Lower leg skin (tissue), 4 donors: ENCODE results near the gene AMPD3. TPM values are rescaled to one million over a fixed set of nuclear protein-coding genes. Genes with fewer than 3 reads are reported as not detected.

ENCODE experiments used
- DNase-seq, 2 donors: peaks; one replicate each; pipeline ENCODE4 v3.0.0-alpha.2; 2019; ENCODE audit warnings: low spot score in 2 of 2
- H3K4me3 ChIP-seq: fragments of 200-600 bp; sonication (generic); 2 replicates; pipeline ENCODE4 v1.5.1; 2017; ENCODE audit warnings: mild to moderate bottlenecking, low read depth; ENCODE audit not compliant: poor library complexity, severe bottlenecking
- CTCF ChIP-seq, 3 donors: fragments of 450-650 bp; IDR thresholded peaks; one replicate each; pipeline ENCODE4 v1.5.1; 2016; ENCODE audit warnings: antibody characterized with exemption in 3 of 3, mild to moderate bottlenecking in 3 of 3, moderate library complexity in 2 of 3
- POLR2A ChIP-seq, 2 donors: fragments of 450-650 bp; IDR thresholded peaks; one replicate each; pipeline ENCODE4 v1.6.1; 2016 to 2017; ENCODE audit warnings: antibody characterized with exemption in 2 of 2, mild to moderate bottlenecking in 1 of 2, moderate library complexity in 1 of 2
- WGBS, 2 donors: methylation state at CpG; one replicate each; pipeline ENCODE4 v1.1.5; 2018; 5-methylcytosine and 5-hydroxymethylcytosine counted together
- intact Hi-C: fragments of 100-400 bp; cut with DNase I; formaldehyde crosslinking; loops from one replicate; pipeline ENCODE4 v1.15.0; 2023; ENCODE audit warnings: low total_unique reads
- total RNA-seq, 4 donors: library from RNA; depleted of rRNA; stranded (reverse); fragments of >200 nt; gene quantifications; one replicate each; pipeline ENCODE4 v1.1.0, GENCODE V29; 2016

AMPD3 gene
- total RNA-seq, 4 donors from 2014 or later: 30.2 to 43.3 (median 32.6) TPM

- no peak overlapping the region for H3K4me3 ChIP-seq
- 81 to 85% methylated on average over 4 of the region's 4 CpGs for WGBS, 2 donors
- no peak for DNase-seq
- intact Hi-C loops: no loop called here
- TF ChIP-seq CTCF (IDR thresholded peaks at IDR 0.05): no peak
- no peak for TF ChIP-seq POLR2A (IDR thresholded peaks at IDR 0.05)
Observed at GRCh38 chr11:10443721-10444235, 11.3 kb upstream of the AMPD3 start.

GRCh38 chr11:10444725-10445315 lies 10.2 kb upstream of the AMPD3 start:
- H3K4me3 ChIP-seq: no peak overlapping the region

GRCh38 chr11:10447445-10447844 lies 7.6 kb upstream of the AMPD3 start:
- WGBS, 2 donors: 97 to 98% methylated on average over 2 of the region's 2 CpGs
- intact Hi-C loops: no loop called here
- TF ChIP-seq POLR2A (IDR thresholded peaks at IDR 0.05): no peak
- no peak for TF ChIP-seq CTCF (IDR thresholded peaks at IDR 0.05)

More at GRCh38 chr11:10444725-10445315, 10.2 kb upstream of the AMPD3 start:
- WGBS, 2 donors: 83 to 95% methylated on average over 4 of the region's 4 CpGs
- intact Hi-C loops: no loop called here
- no peak for DNase-seq
- TF ChIP-seq POLR2A (IDR thresholded peaks at IDR 0.05): no peak
- no peak for TF ChIP-seq CTCF (IDR thresholded peaks at IDR 0.05)

GRCh38 chr11:10450462-10451425 lies 4.3 kb upstream of the AMPD3 start:
- H3K4me3 ChIP-seq: peak overlapping the region; percentile 65
- intact Hi-C loops: no loop called here
- DNase-seq: no peak
- TF ChIP-seq POLR2A (IDR thresholded peaks at IDR 0.05): no peak
- TF ChIP-seq CTCF (IDR thresholded peaks at IDR 0.05): no peak
- 7 to 9% methylated on average over 45 to 55 of the region's 94 CpGs for WGBS, 2 donors

More at GRCh38 chr11:10447445-10447844, 7.6 kb upstream of the AMPD3 start:
- H3K4me3 ChIP-seq: no peak overlapping the region
- DNase-seq: no peak

- WGBS, 2 donors: 34 to 48% methylated on average over 3 to 4 of the region's 4 CpGs
- TF ChIP-seq POLR2A (IDR thresholded peaks at IDR 0.05): no peak
- no peak for TF ChIP-seq CTCF (IDR thresholded peaks at IDR 0.05)
- H3K4me3 ChIP-seq: no peak overlapping the region
- DNase-seq: no peak
- intact Hi-C loops: no loop called here
Observed at GRCh38 chr11:10451426-10452116, 3.5 kb upstream of the AMPD3 start.
